T-helper 22 cell (primary cell): ENCODE results near the gene CEP41.

Experiments
- DNase-seq: peaks from one replicate; pipeline ENCODE4 v3.0.0-alpha.2; 2020; ENCODE audit warnings: low read depth

The CEP41 gene

GRCh38 chr7:130369110-130369711 lies 71.6 kb downstream of the CEP41 start:
- no peak for DNase-seq

GRCh38 chr7:130367836-130368746 lies 72.7 kb downstream of the CEP41 start:
- DNase-seq: no peak

- DNase-seq: no peak
These were observed 73.6 kb downstream of the CEP41 start for GRCh38 chr7:130367088-130367755.

GRCh38 chr7:130366564-130366963 lies 74.3 kb downstream of the CEP41 start:
- DNase-seq: no peak

GRCh38 chr7:130365511-130366441 lies 75.0 kb downstream of the CEP41 start:
- no peak for DNase-seq

GRCh38 chr7:130365088-130365487 lies 75.7 kb downstream of the CEP41 start:
- no peak for DNase-seq

GRCh38 chr7:130364451-130364850 lies 76.4 kb downstream of the CEP41 start:
- no peak for DNase-seq

GRCh38 chr7:130363026-130363847 lies 77.6 kb downstream of the CEP41 start:
- DNase-seq: no peak

GRCh38 chr7:130362251-130362816 lies 78.5 kb downstream of the CEP41 start:
- DNase-seq: no peak

- DNase-seq: no peak
These were observed 79.1 kb downstream of the CEP41 start for GRCh38 chr7:130361681-130362080.

- no peak for DNase-seq
These were observed 80.3 kb downstream of the CEP41 start for GRCh38 chr7:130360518-130360917.

- DNase-seq: no peak
These were observed 81.4 kb downstream of the CEP41 start for GRCh38 chr7:130359276-130359857.

- DNase-seq: no peak
These were observed 82.3 kb downstream of the CEP41 start for GRCh38 chr7:130358471-130358870.

GRCh38 chr7:130356876-130357611 lies 83.8 kb downstream of the CEP41 start:
- no peak for DNase-seq

- DNase-seq: no peak
These were observed 84.5 kb downstream of the CEP41 start for GRCh38 chr7:130356121-130356875.

GRCh38 chr7:130353196-130353595 lies 87.6 kb downstream of the CEP41 start:
- no peak for DNase-seq

- DNase-seq: no peak
These were observed 88.4 kb downstream of the CEP41 start for GRCh38 chr7:130352194-130353074.

GRCh38 chr7:130351791-130352090 lies 89.1 kb downstream of the CEP41 start:
- DNase-seq: no peak
